Transverse colon (tissue), 3 donors: ENCODE data around the gene C22orf42.

Source experiments
- CTCF ChIP-seq, 5 experiments: fragments of 200-600 bp in 3 of 5; fragments of 450-650 bp in 2 of 5; sonication (generic) in 3 of 5; IDR thresholded peaks; 1 replicate in 2 of 5; 2 replicates in 3 of 5; pipeline ENCODE4 v1.5.1; 2016 to 2017; ENCODE audit warnings: antibody characterized with exemption in 5 of 5, inconsistent platforms in 3 of 5, mild to moderate bottlenecking in 2 of 5, moderate library complexity in 1 of 5
- POLR2A ChIP-seq: fragments of 450-650 bp; IDR thresholded peaks from one replicate; pipeline ENCODE4 v1.6.1; 2016; ENCODE audit warnings: antibody characterized with exemption, mild to moderate bottlenecking, moderate library complexity

- TF ChIP-seq POLR2A (no peak), CTCF (IDR thresholded peaks at IDR 0.05) (no peak)
These were observed 43.0 kb upstream of the C22orf42 start for GRCh38 chr22:32202161-32202538.
